HG02852 (cell line): ENCODE measurements around the gene HBS1L.

ENCODE experiments used
- ATAC-seq: cut with Tn5 transposase; IDR thresholded peaks from one replicate; pipeline ENCODE4 v1.9.1; 2021; ENCODE audit warnings: mild to moderate bottlenecking, moderate library complexity; ENCODE audit not compliant: unreplicated experiment

HBS1L gene

DNA sequence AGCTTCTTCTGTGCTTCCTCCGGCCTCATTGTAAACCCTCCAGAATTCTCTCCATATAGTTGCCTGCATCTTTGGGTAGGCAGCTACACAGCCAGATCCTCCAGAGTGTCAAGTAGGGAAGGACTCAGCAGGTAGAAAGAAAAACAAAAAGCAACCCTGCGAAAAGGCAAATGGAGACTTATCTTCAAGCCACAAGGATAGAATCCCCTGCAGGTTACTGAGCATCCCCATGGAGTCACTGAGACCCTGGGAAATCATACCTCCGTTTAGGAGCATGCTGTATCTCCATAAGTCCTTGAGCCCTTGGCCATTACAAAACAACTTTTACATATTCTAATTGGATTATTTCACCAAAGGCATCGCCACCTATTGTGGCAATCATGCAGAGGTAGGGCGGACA is 133.3 kb downstream of the HBS1L start:
- ATAC-seq = no peak

- ATAC-seq = no peak
These were observed 134.2 kb downstream of the HBS1L start for GRCh38 chr6:134920422-134920821.

DNA sequence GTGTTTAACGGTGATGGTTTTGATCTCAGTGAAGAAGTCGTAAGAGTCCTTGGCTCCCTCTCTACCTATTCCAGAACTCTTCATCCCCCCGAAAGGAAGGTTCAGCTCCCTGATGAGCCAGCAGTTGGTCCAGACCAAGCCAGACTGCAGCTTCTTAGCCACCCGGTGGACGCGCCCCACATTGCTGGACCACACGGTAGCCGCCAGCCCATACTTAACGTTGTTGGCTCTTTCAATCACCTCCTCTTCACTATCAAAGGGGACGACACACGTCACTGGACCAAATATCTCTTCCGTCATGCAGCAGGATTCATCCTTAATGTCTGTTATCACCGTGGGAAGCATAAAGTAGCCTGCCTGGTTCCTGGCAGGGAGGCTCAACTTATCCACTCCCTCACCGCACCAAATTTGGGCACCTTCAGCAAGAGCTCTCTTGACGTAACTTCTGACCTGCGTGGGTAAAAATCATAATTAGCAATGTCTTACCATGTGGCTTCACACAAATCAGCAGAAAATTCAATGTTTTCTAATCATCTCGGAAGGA is 136.1 kb downstream of the HBS1L start:
- ATAC-seq = no peak

GRCh38 chr6:134911547-134911946 is 143.1 kb downstream of the HBS1L start:
- no peak for ATAC-seq

GRCh38 chr6:134910593-134910935 is 144.1 kb downstream of the HBS1L start:
- no peak for ATAC-seq
